Naive thymus-derived CD8-positive, alpha-beta T cell (primary cell): ENCODE measurements around the gene NCOA6. TPM values are rescaled to one million over a fixed set of nuclear protein-coding genes. Genes with fewer than 3 reads are reported as not detected.
A peak's percentile ranks its signal among the peaks of the same experiment; 100 is the strongest.

Experiments used
- ATAC-seq, 2 donors: fragments of 150-1000 bp; cut with Tn5 transposase in 1 of 2; sonication (Bioruptor Pico), chemical (Tn5 transposase) in 1 of 2; 1 replicate in 1 of 2; 2 replicates in 1 of 2; pipeline ENCODE4 v1.10.0; 2021; ENCODE audit warnings: mild to moderate bottlenecking in 2 of 2, moderate library complexity in 2 of 2
- POLR2A ChIA-PET: fragments of 350-600 bp; sonication (Branson Sonifier 250); formaldehyde crosslinking; loops from one replicate; lab custom pipeline; 2021; ENCODE audit warnings: antibody characterized with exemption; lab: Charles Lee
- DNase-seq, 10 donors: peaks; one replicate each; pipeline versions ENCODE4 v3.0.0 to v3.0.0-alpha.2; 2020 to 2022
- H3K27ac Mint-ChIP-seq, 10 donors: one replicate each; pipeline ENCODE4 v1.8.0; 2020 to 2022; ENCODE audit warnings: mild to moderate bottlenecking in 10 of 10, mixed read lengths in 10 of 10, moderate library complexity in 4 of 10, inconsistent platforms in 1 of 10
- H3K27me3 Mint-ChIP-seq, 5 donors: one replicate each; pipeline ENCODE4 v1.8.0; 2021 to 2022; ENCODE audit warnings: mixed read lengths in 5 of 5
- H3K36me3 Mint-ChIP-seq, 3 donors: one replicate each; pipeline ENCODE4 v1.8.0; 2020 to 2022; ENCODE audit warnings: mixed read lengths in 3 of 3, mild to moderate bottlenecking in 2 of 3, inconsistent platforms in 1 of 3
- H3K4me1 Mint-ChIP-seq, 4 donors: one replicate each; pipeline ENCODE4 v1.8.0; 2021 to 2022; ENCODE audit warnings: mixed read lengths in 4 of 4
- H3K4me3 Mint-ChIP-seq, 10 donors: one replicate each; pipeline ENCODE4 v1.8.0; 2020 to 2022; ENCODE audit warnings: mild to moderate bottlenecking in 10 of 10, mixed read lengths in 10 of 10, moderate library complexity in 6 of 10, inconsistent platforms in 1 of 10
- H3K9me3 Mint-ChIP-seq, 9 donors: one replicate each; pipeline ENCODE4 v1.8.0; 2020 to 2022; ENCODE audit warnings: mixed read lengths in 9 of 9, mild to moderate bottlenecking in 3 of 9, inconsistent platforms in 1 of 9, moderate library complexity in 1 of 9
- polyA plus RNA-seq, 3 donors: library from polyadenylated mRNA; unstranded; fragments of 300-500 nt; fragmentation: Illumina TruSeq; gene quantifications; one replicate each; pipeline ENCODE4 v1.2.3, GENCODE V29; 2021
- total RNA-seq, 8 experiments: library from RNA in 2 of 8; stranded (reverse) in 2 of 8; gene quantifications; one replicate each; pipeline ENCODE4 v1.2.3 and lab custom pipeline; 2021 to 2026

The NCOA6 gene
- total and polyA plus RNA-seq, 5 experiments from 2014 or later: 2.8 to 29.2 (median 8.2) TPM

GRCh38 chr20:34705397-34706301, 119.8 kb downstream of the NCOA6 start:
- POLR2A ChIA-PET: interaction anchor here (0.7 to 1.1 kb wide), 3 partner anchors 28 to 75 kb away, joined by 3 to 4 read pairs (median 3); partner anchors contain the start of gene PIGU
- H3K36me3 Mint-ChIP-seq: no peaks in the 10 kb centered on the region
- peak overlapping the region; percentile 84 to 98 (median 90) for H3K4me3 Mint-ChIP-seq
- H3K4me1 Mint-ChIP-seq: peaks cover 21 to 44% (median 27%) of the 10 kb centered on the region in 4 donors
- DNase-seq: no peak
- H3K27me3 Mint-ChIP-seq: peaks cover 0 to 10% (median 5%) of the 10 kb centered on the region in 5 donors
- peak overlapping the region; percentile 73 to 100 (median 98) for H3K27ac Mint-ChIP-seq
- H3K9me3 Mint-ChIP-seq: no peaks in the 10 kb centered on the region
- no peak for ATAC-seq

- peaks cover 0 to 10% (median 5%) of the 10 kb centered on the region in 5 donors for H3K27me3 Mint-ChIP-seq
- no peaks in the 10 kb centered on the region for H3K36me3 Mint-ChIP-seq
- H3K27ac Mint-ChIP-seq: peak overlapping the region; percentile 73 to 100 (median 98)
- ATAC-seq: no peak
- no peak for DNase-seq
- H3K4me1 Mint-ChIP-seq: peaks cover 16 to 38% (median 21%) of the 10 kb centered on the region in 4 donors
- peak overlapping the region; percentile 84 to 98 (median 90) for H3K4me3 Mint-ChIP-seq
- POLR2A ChIA-PET: interaction anchor here (0.6 to 1.1 kb wide), 4 partner anchors 27 to 830 kb away, joined by 3 to 4 read pairs (median 3); partner anchors contain the start of gene PIGU
- H3K9me3 Mint-ChIP-seq: no peaks in the 10 kb centered on the region
Measured at GRCh38 chr20:34705008-34705396, 120.4 kb downstream of the NCOA6 start.

GRCh38 chr20:34704177-34705007, 121.1 kb downstream of the NCOA6 start, which contains the start of gene TP53INP2:
Gene TP53INP2, plus strand, starts transcription at chr20:34704344. Its CDS starts 4,396 bp downstream, at chr20:34708740.
- POLR2A ChIA-PET: interaction anchor here (0.6 to 1.7 kb wide), 6 partner anchors 27 to 831 kb away, joined by 3 to 17 read pairs (median 4); partner anchors contain the start of gene PIGU
- Mint-ChIP-seq H3K36me3 (no peaks in the 10 kb centered on the region), H3K4me3 (peak within 1 kb of the TSS; percentile 88 to 98 (median 94)), H3K27me3 (peaks cover 0 to 10% (median 5%) of the 10 kb centered on the region in 5 donors), H3K27ac (peak within 1 kb of the TSS; percentile 88 to 100 (median 98)), H3K9me3 (no peaks in the 10 kb centered on the region), H3K4me1 (peaks cover 16 to 37% (median 21%) of the 10 kb centered on the region in 4 donors)
- ATAC-seq (peak; percentile 51 to 66), DNase-seq (peak; percentile 73 to 94 (median 89))

GRCh38 chr20:34703424-34704176, 121.9 kb downstream of the NCOA6 start:
- DNase-seq (peak in 2 of 10 donors; percentile 37 to 45), ATAC-seq (peak in 1 of 2 donors; percentile 26)
- peaks cover 15 to 33% (median 21%) of the 10 kb centered on the region in 4 donors for H3K4me1 Mint-ChIP-seq
- H3K27me3 Mint-ChIP-seq: peaks cover 0 to 10% (median 5%) of the 10 kb centered on the region in 5 donors
- POLR2A ChIA-PET: interaction anchor here (0.6 to 1.7 kb wide), 3 partner anchors 26 to 339 kb away, joined by 4 to 17 read pairs (median 4); partner anchors contain the start of gene PIGU
- H3K27ac Mint-ChIP-seq: peak overlapping the region; percentile 70 to 100 (median 92)
- H3K9me3 Mint-ChIP-seq: no peaks in the 10 kb centered on the region
- peak overlapping the region; percentile 86 to 98 (median 94) for H3K4me3 Mint-ChIP-seq
- H3K36me3 Mint-ChIP-seq: no peaks in the 10 kb centered on the region

GRCh38 chr20:34703061-34703423, 122.4 kb downstream of the NCOA6 start:
- Mint-ChIP-seq H3K27ac (peak overlapping the region; percentile 70 to 100 (median 92)), H3K4me1 (peaks cover 11 to 28% (median 17%) of the 10 kb centered on the region in 4 donors), H3K4me3 (peak overlapping the region; percentile 86 to 98 (median 94)), H3K9me3 (no peaks in the 10 kb centered on the region), H3K27me3 (peaks cover 0 to 10% (median 5%) of the 10 kb centered on the region in 5 donors), H3K36me3 (no peaks in the 10 kb centered on the region)
- DNase-seq: no peak
- POLR2A ChIA-PET: interaction anchor here (1.0 to 1.7 kb wide), 2 partner anchors 26 to 339 kb away, joined by 4 to 17 read pairs; partner anchors contain the start of gene PIGU
- no peak for ATAC-seq

GRCh38 chr20:34701405-34702085, 123.9 kb downstream of the NCOA6 start:
- ATAC-seq (no peak), DNase-seq (no peak)
- Mint-ChIP-seq H3K4me1 (peaks cover 11 to 28% (median 17%) of the 10 kb centered on the region in 4 donors), H3K36me3 (no peaks in the 10 kb centered on the region), H3K27me3 (peaks cover 0 to 10% (median 5%) of the 10 kb centered on the region in 5 donors), H3K4me3 (peak overlapping the region in 7 of 10 donors; percentile 16 to 98 (median 53)), H3K9me3 (no peaks in the 10 kb centered on the region), H3K27ac (peak overlapping the region in 6 of 10 donors; percentile 40 to 67 (median 58))
- POLR2A ChIA-PET: no interaction called here

GRCh38 chr20:34693414-34693813, 132.0 kb downstream of the NCOA6 start:
- H3K4me3 Mint-ChIP-seq: no peak overlapping the region
- no peaks in the 10 kb centered on the region for H3K36me3 Mint-ChIP-seq
- no peak for ATAC-seq
- no peaks in the 10 kb centered on the region for H3K9me3 Mint-ChIP-seq
- no peak for DNase-seq
- H3K27me3 Mint-ChIP-seq: peaks cover 0 to 2% (median 0%) of the 10 kb centered on the region in 5 donors
- no peak overlapping the region for H3K27ac Mint-ChIP-seq
- POLR2A ChIA-PET: no interaction called here
- H3K4me1 Mint-ChIP-seq: no peaks in the 10 kb centered on the region

GRCh38 chr20:34691838-34692237, 133.6 kb downstream of the NCOA6 start:
- H3K36me3 Mint-ChIP-seq: no peaks in the 10 kb centered on the region
- POLR2A ChIA-PET: no interaction called here
- H3K4me1 Mint-ChIP-seq: no peaks in the 10 kb centered on the region
- DNase-seq (no peak), ATAC-seq (no peak)
- no peak overlapping the region for H3K4me3 Mint-ChIP-seq
- H3K9me3 Mint-ChIP-seq: no peaks in the 10 kb centered on the region
- no peaks in the 10 kb centered on the region for H3K27me3 Mint-ChIP-seq
- no peak overlapping the region for H3K27ac Mint-ChIP-seq

GRCh38 chr20:34689486-34689885, 136.0 kb downstream of the NCOA6 start:
- no peak for DNase-seq
- peak overlapping the region in 1 of 10 donors; percentile 26 for H3K27ac Mint-ChIP-seq
- no peak for ATAC-seq
- no peaks in the 10 kb centered on the region for H3K4me1 Mint-ChIP-seq
- H3K36me3 Mint-ChIP-seq: no peaks in the 10 kb centered on the region
- POLR2A ChIA-PET: no interaction called here
- no peak overlapping the region for H3K4me3 Mint-ChIP-seq
- no peaks in the 10 kb centered on the region for H3K9me3 Mint-ChIP-seq
- no peaks in the 10 kb centered on the region for H3K27me3 Mint-ChIP-seq

GRCh38 chr20:34683667-34684066, 141.8 kb downstream of the NCOA6 start:
- DNase-seq (no peak), ATAC-seq (no peak)
- no peaks in the 10 kb centered on the region for H3K9me3 Mint-ChIP-seq
- peak overlapping the region in 1 of 10 donors; percentile 43 for H3K27ac Mint-ChIP-seq
- POLR2A ChIA-PET: no interaction called here
- peaks cover 0 to 3% (median under 1%) of the 10 kb centered on the region in 4 donors for H3K4me1 Mint-ChIP-seq
- no peaks in the 10 kb centered on the region for H3K27me3 Mint-ChIP-seq
- no peak overlapping the region for H3K4me3 Mint-ChIP-seq
- no peaks in the 10 kb centered on the region for H3K36me3 Mint-ChIP-seq

GRCh38 chr20:34680586-34681175, 144.8 kb downstream of the NCOA6 start:
- no peak for DNase-seq
- POLR2A ChIA-PET: interaction anchor here (0.7 kb wide), 1 partner anchor 67 kb away, joined by 3 read pairs; no protein-coding TSS in a partner anchor
- Mint-ChIP-seq H3K4me1 (peaks cover 9 to 18% (median 11%) of the 10 kb centered on the region in 4 donors), H3K27me3 (no peaks in the 10 kb centered on the region), H3K27ac (peak overlapping the region in 2 of 10 donors; percentile 41 to 43), H3K9me3 (no peaks in the 10 kb centered on the region), H3K36me3 (no peaks in the 10 kb centered on the region), H3K4me3 (peak overlapping the region in 3 of 10 donors; percentile 34 to 51 (median 37))
- no peak for ATAC-seq
